IMR-90 (cell line): ENCODE results near the gene PADI6. TPM values are rescaled to one million over a fixed set of nuclear protein-coding genes. Genes with fewer than 3 reads are reported as not detected.
A peak's percentile ranks its signal among the peaks of the same experiment; 100 is the strongest.

Source experiments
- ATAC-seq: fragments of 200-7000 bp; cut with Tn5 transposase; 2 replicates; pipeline ENCODE4 v1.9.1; 2020; ENCODE audit warnings: low read depth, mild to moderate bottlenecking, moderate library complexity
- BruUV-seq: library from RNA; stranded (reverse); fragments of 400-500 nt; replicated peaks from 2 replicates; lab custom pipeline; 2021; lab: Mats Ljungman, UMichigan
- CTCF ChIA-PET: fragments of 300-600 bp; formaldehyde crosslinking; extraction: SDS; loops from one replicate; lab custom pipeline; 2021; ENCODE audit warnings: antibody characterized with exemption; lab: Yijun Ruan, JAX
- POLR2A ChIA-PET: fragments of 300-600 bp; sonication (Branson Sonifier 250); formaldehyde crosslinking; loops from one replicate; lab custom pipeline; 2022; ENCODE audit warnings: antibody characterized with exemption; ENCODE audit not compliant: unreplicated experiment; lab: Charles Lee
- DNase-seq: peaks from one replicate; pipeline ENCODE4 v3.0.0; 2013
- H2AFZ ChIP-seq: replicated peaks from 2 replicates; pipeline ENCODE3; 2013; ENCODE audit warnings: low read length, mild to moderate bottlenecking; ENCODE audit not compliant: poor library complexity
- H2AK5ac ChIP-seq: 2 replicates; pipeline ENCODE4 v1.6.1; 2013; ENCODE audit warnings: low read depth, low read length, inconsistent platforms
- H2AK9ac ChIP-seq: replicated peaks from 2 replicates; pipeline ENCODE3; 2013; ENCODE audit warnings: mild to moderate bottlenecking, low read depth, low read length, moderate library complexity; ENCODE audit not compliant: poor library complexity
- H2BK120ac ChIP-seq: 2 replicates; pipeline ENCODE4 v1.6.1; 2013; ENCODE audit warnings: low read depth, low read length, inconsistent platforms
- H2BK15ac ChIP-seq: 3 replicates; pipeline ENCODE4 v1.6.1; 2013; ENCODE audit warnings: low read depth, low read length, inconsistent platforms
- H2BK20ac ChIP-seq: 2 replicates; pipeline ENCODE4 v1.6.1; 2013; ENCODE audit warnings: low read depth, mild to moderate bottlenecking, inconsistent platforms, low read length, moderate library complexity
- H2BK5ac ChIP-seq: 2 replicates; pipeline ENCODE4 v1.6.1; 2013; ENCODE audit warnings: mild to moderate bottlenecking, low read depth, low read length, inconsistent platforms; ENCODE audit not compliant: poor library complexity, severe bottlenecking
- H3K14ac ChIP-seq: replicated peaks from 2 replicates; pipeline ENCODE4 v1.6.1; 2013; ENCODE audit warnings: low read depth, low read length, inconsistent platforms
- H3K18ac ChIP-seq: 2 replicates; pipeline ENCODE4 v1.6.1; 2013; ENCODE audit warnings: low read depth, low read length, control low read depth
- H3K23ac ChIP-seq: 2 replicates; pipeline ENCODE4 v1.6.1; 2013; ENCODE audit warnings: low read depth, low read length, inconsistent platforms
- H3K27ac ChIP-seq: 2 replicates; pipeline ENCODE4 v1.5.1; 2013; ENCODE audit warnings: mild to moderate bottlenecking, control low read depth, low read length; ENCODE audit not compliant: insufficient read depth
- H3K27me3 ChIP-seq: 2 replicates; pipeline ENCODE4 v1.6.1; 2013; ENCODE audit warnings: low read length; ENCODE audit not compliant: control insufficient read depth, insufficient read depth
- H3K36me3 ChIP-seq: 2 replicates; pipeline ENCODE4 v1.6.1; 2013; ENCODE audit warnings: low read length, mixed read lengths; ENCODE audit not compliant: control insufficient read depth, insufficient read depth
- H3K4ac ChIP-seq: 2 replicates; pipeline ENCODE4 v1.6.1; 2013; ENCODE audit warnings: low read depth, low read length, inconsistent platforms
- H3K4me1 ChIP-seq: 2 replicates; pipeline ENCODE4 v1.6.1; 2013; ENCODE audit warnings: low read length, mixed read lengths; ENCODE audit not compliant: control insufficient read depth, insufficient read depth
- H3K4me2 ChIP-seq: 2 replicates; pipeline ENCODE4 v1.6.1; 2013; ENCODE audit warnings: low read depth, mild to moderate bottlenecking, control low read depth, low read length, moderate library complexity
- H3K4me3 ChIP-seq: 2 replicates; pipeline ENCODE4 v1.5.1; 2013; ENCODE audit warnings: low read depth, mild to moderate bottlenecking, control low read depth, low read length, moderate library complexity; ENCODE audit not compliant: insufficient read depth
- H3K56ac ChIP-seq: 2 replicates; pipeline ENCODE4 v1.6.1; 2013; ENCODE audit warnings: low read length, inconsistent platforms; ENCODE audit not compliant: insufficient read depth; ENCODE audit errors: extremely low read depth
- H3K79me1 ChIP-seq, 2 experiments: 2 replicates each; pipeline ENCODE4 v1.6.1; 2013; ENCODE audit warnings: low read length in 2 of 2, inconsistent platforms in 1 of 2, low read depth in 1 of 2
- H3K9ac ChIP-seq: 2 replicates; pipeline ENCODE4 v1.6.1; 2013; ENCODE audit warnings: low read depth, low read length, control low read depth
- H3K9me1 ChIP-seq: 2 replicates; pipeline ENCODE4 v1.6.1; 2013; ENCODE audit warnings: low read length, inconsistent platforms; ENCODE audit not compliant: insufficient read depth
- H3K9me3 ChIP-seq: 2 replicates; pipeline ENCODE4 v1.6.1; 2013; ENCODE audit warnings: low read length; ENCODE audit not compliant: control insufficient read depth, insufficient read depth
- H4K20me1 ChIP-seq: 2 replicates; pipeline ENCODE4 v1.6.1; 2013; ENCODE audit warnings: low read length, inconsistent platforms; ENCODE audit not compliant: insufficient read depth
- H4K5ac ChIP-seq: 2 replicates; pipeline ENCODE4 v1.6.1; 2013; ENCODE audit warnings: mild to moderate bottlenecking, low read depth, low read length, control low read depth
- H4K8ac ChIP-seq, 2 experiments: 2 replicates each; pipeline ENCODE4 v1.6.1; 2013; ENCODE audit warnings: low read depth in 2 of 2, low read length in 2 of 2, control low read depth in 1 of 2, inconsistent platforms in 1 of 2
- H4K91ac ChIP-seq: 2 replicates; pipeline ENCODE4 v1.6.1; 2013; ENCODE audit warnings: low read depth, low read length, inconsistent platforms; ENCODE audit not compliant: insufficient read depth
- BHLHE40 ChIP-seq: fragments of 150-350 bp; IDR thresholded peaks from 2 replicates; pipeline ENCODE4 v1.6.1; 2016; ENCODE audit warnings: mild to moderate bottlenecking, low read depth, low read length
- CEBPB ChIP-seq: IDR thresholded peaks from 2 replicates; pipeline ENCODE4 v1.6.1; 2012; ENCODE audit warnings: low read depth, low read length, improper control_type of control experiment
- MXI1 ChIP-seq: IDR thresholded peaks from 2 replicates; pipeline ENCODE4 v1.6.1; 2012; ENCODE audit warnings: low read depth, mild to moderate bottlenecking, low read length, moderate library complexity, borderline replicate concordance
- POLR2A ChIP-seq: IDR thresholded peaks from 2 replicates; pipeline ENCODE4 v1.6.1; 2012; ENCODE audit warnings: mild to moderate bottlenecking, low read depth, low read length
- RCOR1 ChIP-seq: IDR thresholded peaks from 2 replicates; pipeline ENCODE4 v1.6.1; 2012; ENCODE audit warnings: mild to moderate bottlenecking, low read length, improper control_type of control experiment; ENCODE audit not compliant: insufficient replicate concordance
- WGBS, 2 experiments: methylation state at CpG; one replicate each; pipeline versions ENCODE4 v1.1.5 to v1.1.7; 2013; ENCODE audit warnings: missing lambda C conversion rate in 2 of 2; ENCODE audit not compliant: insufficient read length in 1 of 2; ENCODE audit errors: extremely low coverage in 2 of 2; 5-methylcytosine and 5-hydroxymethylcytosine counted together
- dilution Hi-C: fragments of 300-500 bp; cut with HindIII; formaldehyde crosslinking; loops from one replicate; pipeline ENCODE4 v1.14.3; 2018; ENCODE audit warnings: low sequenced_read_pairs; ENCODE audit not compliant: unreplicated experiment
- in situ Hi-C: fragments of 300-500 bp; cut with MboI; formaldehyde crosslinking; loops from 3 replicates; pipeline ENCODE4 v1.14.3; 2019; ENCODE audit warnings: low sequenced_read_pairs, inconsistent platforms, mixed read lengths
- intact Hi-C: fragments of 100-400 bp; cut with micrococcal nuclease; formaldehyde crosslinking; loops from 2 replicates; pipeline ENCODE4 v1.10.0; 2022
- polyA plus RNA-seq, 3 experiments: library from polyadenylated mRNA; depleted of rRNA; stranded (reverse); fragments of >200 nt; gene quantifications; 2 replicates each; pipeline ENCODE4 v1.2.3, GENCODE V29; 2012; ENCODE audit warnings: low replicate concordance in 1 of 3
- total RNA-seq: library from RNA; depleted of rRNA; stranded (reverse); fragments of >200 nt; gene quantifications from 2 replicates; pipeline ENCODE4 v1.2.3, GENCODE V29; 2012; rRNA removed
- TF ChIP-seq, protein P1 (sequence below): fragments of 150-350 bp; IDR thresholded peaks from 2 replicates; pipeline ENCODE4 v1.6.1; 2016; ENCODE audit warnings: low read depth, mild to moderate bottlenecking, low read length, moderate library complexity, borderline replicate concordance
- TF ChIP-seq, protein P2 (sequence below): fragments of 150-350 bp; IDR thresholded peaks from 2 replicates; pipeline ENCODE4 v1.6.1; 2017; ENCODE audit warnings: mild to moderate bottlenecking, antibody characterized with exemption, low read length, low read depth

The PADI6 gene
- total and polyA plus RNA-seq, 2 of the 4 experiments (the other 2 are of a cell fraction): not detected

DNA sequence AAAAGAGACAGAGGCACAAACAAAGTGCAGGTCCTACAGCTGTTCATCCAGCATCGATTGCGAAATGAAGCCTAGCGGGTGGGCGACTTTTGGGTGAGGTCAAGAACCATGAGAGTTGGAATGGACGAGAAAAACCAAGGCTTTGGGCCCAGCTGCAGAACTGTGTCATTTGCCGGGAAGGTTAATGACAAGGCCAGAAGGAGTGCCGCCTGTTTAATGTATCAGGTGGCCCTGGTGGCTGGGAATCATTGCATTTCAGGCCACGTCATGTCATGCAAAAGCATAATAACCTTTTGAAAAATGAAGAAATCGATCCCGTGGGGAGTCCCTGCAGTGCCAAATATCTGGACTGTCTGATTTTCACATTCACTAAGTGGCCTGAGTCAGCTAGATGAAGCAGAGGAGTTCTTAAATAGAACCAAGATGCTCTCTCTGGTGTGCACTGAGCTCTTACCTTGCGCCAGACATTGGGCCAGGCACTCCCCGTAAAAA lies 75.6 kb downstream of the PADI6 start:
- Histone ChIP-seq H3K4ac (no peak overlapping the region), H3K14ac (no peak overlapping the region), H2BK15ac (no peak overlapping the region), H3K9me1 (no peaks in the 10 kb centered on the region), H2BK120ac (no peak overlapping the region), H2AFZ (no peak overlapping the region), H3K56ac (no peak overlapping the region), H3K4me1 (peaks cover 2% of the 10 kb centered on the region; the same call in 1 of the 2 replicates), H4K8ac (no peak overlapping the region), H3K4me3 (no peak overlapping the region), H3K27me3 (no peaks in the 10 kb centered on the region; the same call in 1 of the 2 replicates), H3K27ac (no peak overlapping the region), H3K18ac (no peak overlapping the region), H3K9ac (no peak overlapping the region), H3K9me3 (no peaks in the 10 kb centered on the region), H2BK5ac (no peak overlapping the region), H2AK9ac (no peak overlapping the region), H4K5ac (no peak overlapping the region), H2BK20ac (no peak overlapping the region), H3K79me1 (no peaks in the 10 kb centered on the region), H2AK5ac (no peak overlapping the region), H3K23ac (no peak overlapping the region), H3K4me2 (no peak overlapping the region), H3K36me3 (no peaks in the 10 kb centered on the region), H4K91ac (no peak overlapping the region), H4K20me1 (no peaks in the 10 kb centered on the region)
- intact Hi-C loops: no loop called here
- TF ChIP-seq RCOR1 (no peak), BHLHE40 (no peak), CEBPB (peak; percentile 76), POLR2A (no peak), MXI1 (no peak)
- TF ChIP-seq, protein P1, sequence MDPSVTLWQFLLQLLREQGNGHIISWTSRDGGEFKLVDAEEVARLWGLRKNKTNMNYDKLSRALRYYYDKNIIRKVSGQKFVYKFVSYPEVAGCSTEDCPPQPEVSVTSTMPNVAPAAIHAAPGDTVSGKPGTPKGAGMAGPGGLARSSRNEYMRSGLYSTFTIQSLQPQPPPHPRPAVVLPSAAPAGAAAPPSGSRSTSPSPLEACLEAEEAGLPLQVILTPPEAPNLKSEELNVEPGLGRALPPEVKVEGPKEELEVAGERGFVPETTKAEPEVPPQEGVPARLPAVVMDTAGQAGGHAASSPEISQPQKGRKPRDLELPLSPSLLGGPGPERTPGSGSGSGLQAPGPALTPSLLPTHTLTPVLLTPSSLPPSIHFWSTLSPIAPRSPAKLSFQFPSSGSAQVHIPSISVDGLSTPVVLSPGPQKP: no peak
- TF ChIP-seq, protein P2, sequence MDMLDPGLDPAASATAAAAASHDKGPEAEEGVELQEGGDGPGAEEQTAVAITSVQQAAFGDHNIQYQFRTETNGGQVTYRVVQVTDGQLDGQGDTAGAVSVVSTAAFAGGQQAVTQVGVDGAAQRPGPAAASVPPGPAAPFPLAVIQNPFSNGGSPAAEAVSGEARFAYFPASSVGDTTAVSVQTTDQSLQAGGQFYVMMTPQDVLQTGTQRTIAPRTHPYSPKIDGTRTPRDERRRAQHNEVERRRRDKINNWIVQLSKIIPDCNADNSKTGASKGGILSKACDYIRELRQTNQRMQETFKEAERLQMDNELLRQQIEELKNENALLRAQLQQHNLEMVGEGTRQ: no peak
- in situ Hi-C loops: no loop called here
- no TSS peak for BruUV-seq
- POLR2A ChIA-PET: no interaction called here
- WGBS, 2 experiments: 71% methylated on average over 5 of the region's 12 CpGs; no CpG with 5 or more reads in 1 of the 2 experiments
- dilution Hi-C loops: no loop called here
- ATAC-seq: no peak
- DNase-seq: no peak
- CTCF ChIA-PET: no interaction called here

Other genes with a start within 250 kb of the PADI6 start
- gene PADI1, start 167.1 kb upstream of the PADI6 start, total RNA-seq: not detected in 2 replicates
- gene PADI1, start 167.1 kb upstream of the PADI6 start, polyA plus RNA-seq (2012; rRNA removed): 0.13 and 0.17 TPM in 2 replicates
- not detected in 2 replicates for gene PADI3, start 123.1 kb upstream of the PADI6 start, total RNA-seq
- not detected in 2 replicates for gene PADI3, start 123.1 kb upstream of the PADI6 start, polyA plus RNA-seq (2012; rRNA removed)
- not detected in 2 replicates for gene PADI4, start 64.0 kb upstream of the PADI6 start, total RNA-seq
- not detected in 2 replicates for gene PADI4, start 64.0 kb upstream of the PADI6 start, polyA plus RNA-seq (2012; rRNA removed)
- gene RCC2, start 67.5 kb downstream of the PADI6 start, total RNA-seq: 24.0 and 24.2 TPM in 2 replicates
- gene RCC2, start 67.5 kb downstream of the PADI6 start, polyA plus RNA-seq (2012; rRNA removed): 38.9 and 43.5 TPM in 2 replicates
- 4.8 and 5.0 TPM in 2 replicates for gene ARHGEF10L, start 167.5 kb downstream of the PADI6 start, total RNA-seq
- gene ARHGEF10L, start 167.5 kb downstream of the PADI6 start, polyA plus RNA-seq (2012; rRNA removed): 12.4 and 14.5 TPM in 2 replicates